ENCODE measurements around the gene SHC4.

DNA sequence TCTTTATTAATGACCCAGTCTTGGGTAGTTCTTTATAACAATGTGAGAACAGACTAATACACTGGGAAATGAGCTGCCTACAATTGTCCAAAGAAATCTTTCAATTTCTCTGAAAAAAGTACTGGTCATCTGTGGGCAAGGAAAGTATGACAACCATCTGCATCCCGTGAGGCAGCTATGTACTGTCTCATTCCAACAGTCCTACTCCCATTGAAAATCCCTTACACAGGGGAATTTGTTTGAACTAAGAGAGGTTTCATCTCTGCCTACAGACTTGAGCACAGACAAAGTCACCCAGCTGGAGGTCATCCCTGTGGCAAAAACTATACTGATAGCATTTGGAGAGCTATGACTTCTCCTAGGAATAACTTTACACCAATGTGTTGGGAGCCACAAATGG, 27.1 kb downstream of the SHC4 start:
- TF ChIP-seq POLR2AphosphoS5 (IDR thresholded peaks at IDR 0.05) (no peak), POLR2A (IDR thresholded peaks at IDR 0.05) (no peak), EP300 (IDR thresholded peaks at IDR 0.05) (no peak)
- TF ChIP-seq, protein P1, sequence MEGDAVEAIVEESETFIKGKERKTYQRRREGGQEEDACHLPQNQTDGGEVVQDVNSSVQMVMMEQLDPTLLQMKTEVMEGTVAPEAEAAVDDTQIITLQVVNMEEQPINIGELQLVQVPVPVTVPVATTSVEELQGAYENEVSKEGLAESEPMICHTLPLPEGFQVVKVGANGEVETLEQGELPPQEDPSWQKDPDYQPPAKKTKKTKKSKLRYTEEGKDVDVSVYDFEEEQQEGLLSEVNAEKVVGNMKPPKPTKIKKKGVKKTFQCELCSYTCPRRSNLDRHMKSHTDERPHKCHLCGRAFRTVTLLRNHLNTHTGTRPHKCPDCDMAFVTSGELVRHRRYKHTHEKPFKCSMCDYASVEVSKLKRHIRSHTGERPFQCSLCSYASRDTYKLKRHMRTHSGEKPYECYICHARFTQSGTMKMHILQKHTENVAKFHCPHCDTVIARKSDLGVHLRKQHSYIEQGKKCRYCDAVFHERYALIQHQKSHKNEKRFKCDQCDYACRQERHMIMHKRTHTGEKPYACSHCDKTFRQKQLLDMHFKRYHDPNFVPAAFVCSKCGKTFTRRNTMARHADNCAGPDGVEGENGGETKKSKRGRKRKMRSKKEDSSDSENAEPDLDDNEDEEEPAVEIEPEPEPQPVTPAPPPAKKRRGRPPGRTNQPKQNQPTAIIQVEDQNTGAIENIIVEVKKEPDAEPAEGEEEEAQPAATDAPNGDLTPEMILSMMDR (IDR thresholded peaks at IDR 0.05) = no peak
